ENCODE results near the gene PRR36. TPM values are rescaled to one million over a fixed set of nuclear protein-coding genes. Genes with fewer than 3 reads are reported as not detected.
A peak's percentile ranks its signal among the peaks of the same experiment; 100 is the strongest.

Gene PRR36
- total RNA-seq, 6 donors from 2014 or later = 0.46 to 9.4 (median 2.7) TPM

GRCh38 chr19:7900931-7901330 is 26.7 kb upstream of the PRR36 start:
- H3K9me3 ChIP-seq = no peaks in the 10 kb centered on the region
- peaks cover 0 to 8% (median 3%) of the 10 kb centered on the region in 4 donors for H3K36me3 ChIP-seq
- DNase-seq = no peak
- no peak overlapping the region for H3K27ac ChIP-seq
- H3K4me3 ChIP-seq = no peak overlapping the region
- 70 to 80% methylated on average over 1 to 3 of the region's 3 CpGs for WGBS, 2 donors
- H3K4me1 ChIP-seq = peaks cover 25 to 29% (median 28%) of the 10 kb centered on the region in 4 donors
- no peak for TF ChIP-seq POLR2AphosphoS5 (IDR thresholded peaks at IDR 0.05)
- no peaks in the 10 kb centered on the region for H3K27me3 ChIP-seq
- ATAC-seq (ENCODE audit: low FRiP score in 2 of 2) = no peak

- DNase-seq (peak in 1 of 2 donors; percentile 59), ATAC-seq (ENCODE audit: low FRiP score in 2 of 2) (no peak)
- Histone ChIP-seq H3K4me3 (no peak overlapping the region), H3K27ac (no peak overlapping the region), H3K36me3 (peaks cover 0 to 3% (median 0%) of the 10 kb centered on the region in 4 donors), H3K9me3 (no peaks in the 10 kb centered on the region), H3K4me1 (peaks cover 20 to 24% (median 23%) of the 10 kb centered on the region in 4 donors), H3K27me3 (no peaks in the 10 kb centered on the region)
- WGBS, 2 donors = 77 to 80% methylated on average over 5 to 21 of the region's 21 CpGs
- no peak for TF ChIP-seq CTCF (IDR thresholded peaks at IDR 0.05)
- no peak for TF ChIP-seq EP300 (IDR thresholded peaks at IDR 0.05)
- TF ChIP-seq POLR2A (IDR thresholded peaks at IDR 0.05) = no peak
- no peak for TF ChIP-seq POLR2AphosphoS5 (IDR thresholded peaks at IDR 0.05)
Measured at GRCh38 chr19:7900401-7900870, 26.2 kb upstream of the PRR36 start.

- WGBS, 2 donors = 93 to 97% methylated on average over 16 to 28 of the region's 34 CpGs
- peak in 1 of 2 donors; percentile 67 for DNase-seq
- no peaks in the 10 kb centered on the region for H3K27me3 ChIP-seq
Measured at GRCh38 chr19:7899751-7900378, 25.7 kb upstream of the PRR36 start.

GRCh38 chr19:7898967-7899366 is 24.8 kb upstream of the PRR36 start:
- ATAC-seq (ENCODE audit: low FRiP score in 2 of 2) = no peak
- Histone ChIP-seq H3K4me1 (peaks cover 11 to 20% (median 15%) of the 10 kb centered on the region in 4 donors), H3K4me3 (no peak overlapping the region), H3K36me3 (no peaks in the 10 kb centered on the region), H3K27ac (no peak overlapping the region), H3K9me3 (no peaks in the 10 kb centered on the region), H3K27me3 (no peaks in the 10 kb centered on the region)
- 94 to 95% methylated on average over 16 of the region's 16 CpGs for WGBS, 2 donors
- DNase-seq = no peak
- TF ChIP-seq EP300 (IDR thresholded peaks at IDR 0.05) (no peak), POLR2A (IDR thresholded peaks at IDR 0.05) (no peak), POLR2AphosphoS5 (IDR thresholded peaks at IDR 0.05) (no peak), CTCF (IDR thresholded peaks at IDR 0.05) (no peak)

More at GRCh38 chr19:7899751-7900378, 25.7 kb upstream of the PRR36 start:
- H3K9me3 ChIP-seq = no peaks in the 10 kb centered on the region
- TF ChIP-seq POLR2A (IDR thresholded peaks at IDR 0.05) (no peak), EP300 (IDR thresholded peaks at IDR 0.05) (no peak), POLR2AphosphoS5 (IDR thresholded peaks at IDR 0.05) (no peak), CTCF (IDR thresholded peaks at IDR 0.05) (no peak)
- H3K4me1 ChIP-seq = peaks cover 14 to 22% (median 18%) of the 10 kb centered on the region in 4 donors
- no peaks in the 10 kb centered on the region for H3K36me3 ChIP-seq
- no peak overlapping the region for H3K4me3 ChIP-seq
- H3K27ac ChIP-seq = no peak overlapping the region
- no peak for ATAC-seq (ENCODE audit: low FRiP score in 2 of 2)

GRCh38 chr19:7897292-7897691 is 23.1 kb upstream of the PRR36 start:
- H3K4me3 ChIP-seq = no peak overlapping the region
- ATAC-seq (ENCODE audit: low FRiP score in 2 of 2) (no peak), DNase-seq (no peak)

More at GRCh38 chr19:7897292-7897691, 23.1 kb upstream of the PRR36 start:
- peaks cover 3 to 11% (median 6%) of the 10 kb centered on the region in 4 donors for H3K4me1 ChIP-seq
- no peaks in the 10 kb centered on the region for H3K27me3 ChIP-seq
- no peaks in the 10 kb centered on the region for H3K9me3 ChIP-seq
- WGBS, 2 donors = 79 to 82% methylated on average over 11 of the region's 11 CpGs
- H3K27ac ChIP-seq = no peak overlapping the region
- TF ChIP-seq POLR2A (IDR thresholded peaks at IDR 0.05) (no peak), POLR2AphosphoS5 (IDR thresholded peaks at IDR 0.05) (no peak), EP300 (IDR thresholded peaks at IDR 0.05) (no peak), CTCF (IDR thresholded peaks at IDR 0.05) (no peak)
- no peaks in the 10 kb centered on the region for H3K36me3 ChIP-seq
